Cardiac muscle cell (in vitro differentiated cells and primary cell): Measurements from ENCODE around the gene KCNMA1. TPM values are rescaled to one million over a fixed set of nuclear protein-coding genes. Genes with fewer than 3 reads are reported as not detected.

Experiments used
- DNase-seq, 2 donors: peaks; one replicate each; pipeline versions ENCODE4 v3.0.0 to v3.0.0-alpha.2; 2010 to 2017; ENCODE audit warnings: low read depth in 1 of 2, low spot score in 1 of 2
- H3K27ac ChIP-seq: fragments of 200-600 bp; sonication (generic); 2 replicates; pipeline ENCODE4 v1.5.1; 2016
- H3K27me3 ChIP-seq: fragments of 200-600 bp; sonication (generic); 2 replicates; pipeline ENCODE4 v1.6.0; 2016; ENCODE audit warnings: control low read depth
- H3K36me3 ChIP-seq: fragments of 200-600 bp; sonication (generic); 2 replicates; pipeline ENCODE4 v1.5.1; 2016; ENCODE audit warnings: control low read depth
- H3K4me1 ChIP-seq: fragments of 200-600 bp; sonication (generic); 2 replicates; pipeline ENCODE4 v1.8.1; 2017; ENCODE audit warnings: low read depth, mild to moderate bottlenecking, mixed run types
- H3K4me3 ChIP-seq: fragments of 200-600 bp; sonication (generic); 2 replicates; pipeline ENCODE4 v1.5.1; 2016; ENCODE audit warnings: mild to moderate bottlenecking
- H3K9me3 ChIP-seq: fragments of 200-600 bp; sonication (generic); 2 replicates; pipeline ENCODE4 v1.5.1; 2017; ENCODE audit warnings: low read depth, mild to moderate bottlenecking, control low read depth
- polyA plus RNA-seq: library from polyadenylated mRNA; unstranded; fragments of >200 nt; fragmentation: Nextera tagmentation; extraction: Ambion mirVana; gene quantifications from 2 replicates; pipeline ENCODE4 v1.2.1, GENCODE V29; 2016
- total RNA-seq: library from RNA; depleted of rRNA; stranded (reverse); fragments of >200 nt; gene quantifications from 2 replicates; pipeline ENCODE4 v1.2.3, GENCODE V29; 2016
- TF ChIP-seq, protein P1 (sequence below): IDR thresholded peaks from 2 replicates; pipeline ENCODE4 v1.5.1; 2012; ENCODE audit warnings: low read depth, mild to moderate bottlenecking, low read length

KCNMA1 gene
- total and polyA plus RNA-seq, 2 experiments from 2014 or later, result 1.8 to 1.9 TPM

GRCh38 chr10:77529050-77529576 lies 108.5 kb downstream of the KCNMA1 start:
- no peaks in the 10 kb centered on the region for H3K36me3 ChIP-seq
- H3K27ac ChIP-seq, result no peak overlapping the region
- H3K4me1 ChIP-seq, result peaks cover 7% of the 10 kb centered on the region
- DNase-seq, result no peak
- no peaks in the 10 kb centered on the region for H3K9me3 ChIP-seq
- no peaks in the 10 kb centered on the region for H3K27me3 ChIP-seq
- TF ChIP-seq, protein P1, sequence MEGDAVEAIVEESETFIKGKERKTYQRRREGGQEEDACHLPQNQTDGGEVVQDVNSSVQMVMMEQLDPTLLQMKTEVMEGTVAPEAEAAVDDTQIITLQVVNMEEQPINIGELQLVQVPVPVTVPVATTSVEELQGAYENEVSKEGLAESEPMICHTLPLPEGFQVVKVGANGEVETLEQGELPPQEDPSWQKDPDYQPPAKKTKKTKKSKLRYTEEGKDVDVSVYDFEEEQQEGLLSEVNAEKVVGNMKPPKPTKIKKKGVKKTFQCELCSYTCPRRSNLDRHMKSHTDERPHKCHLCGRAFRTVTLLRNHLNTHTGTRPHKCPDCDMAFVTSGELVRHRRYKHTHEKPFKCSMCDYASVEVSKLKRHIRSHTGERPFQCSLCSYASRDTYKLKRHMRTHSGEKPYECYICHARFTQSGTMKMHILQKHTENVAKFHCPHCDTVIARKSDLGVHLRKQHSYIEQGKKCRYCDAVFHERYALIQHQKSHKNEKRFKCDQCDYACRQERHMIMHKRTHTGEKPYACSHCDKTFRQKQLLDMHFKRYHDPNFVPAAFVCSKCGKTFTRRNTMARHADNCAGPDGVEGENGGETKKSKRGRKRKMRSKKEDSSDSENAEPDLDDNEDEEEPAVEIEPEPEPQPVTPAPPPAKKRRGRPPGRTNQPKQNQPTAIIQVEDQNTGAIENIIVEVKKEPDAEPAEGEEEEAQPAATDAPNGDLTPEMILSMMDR, result no peak
- H3K4me3 ChIP-seq, result no peak overlapping the region

- no peak overlapping the region for H3K27ac ChIP-seq
- H3K27me3 ChIP-seq, result no peaks in the 10 kb centered on the region
- DNase-seq, result no peak
- peaks cover 7% of the 10 kb centered on the region for H3K4me1 ChIP-seq
- TF ChIP-seq, protein P1, result no peak
- H3K9me3 ChIP-seq, result no peaks in the 10 kb centered on the region
- no peaks in the 10 kb centered on the region for H3K36me3 ChIP-seq
- H3K4me3 ChIP-seq, result no peak overlapping the region
Observed at GRCh38 chr10:77527839-77528238, 109.8 kb downstream of the KCNMA1 start.

GRCh38 chr10:77526868-77527617 lies 110.6 kb downstream of the KCNMA1 start:
- H3K27ac ChIP-seq, result no peak overlapping the region

DNA sequence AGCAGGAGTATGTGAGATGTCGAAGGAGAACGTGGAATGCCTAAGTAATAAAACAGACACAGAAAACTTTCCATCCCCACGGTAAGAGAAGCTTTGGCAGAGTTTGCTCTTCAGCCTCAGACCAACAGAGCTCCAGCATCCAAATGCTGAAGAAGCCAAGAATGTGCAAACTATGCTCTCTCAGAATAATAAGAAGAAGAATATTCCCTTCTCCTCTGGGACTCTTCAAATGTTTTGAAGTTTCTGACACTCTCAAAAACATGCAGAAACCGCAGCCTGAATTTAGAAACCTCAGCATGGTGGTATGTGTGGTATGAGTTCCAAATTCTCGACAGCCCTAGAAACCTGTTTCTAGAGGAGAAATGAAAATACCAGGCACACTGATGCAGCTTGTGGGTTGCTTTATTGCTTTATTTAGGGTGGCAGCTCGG lies 113.3 kb downstream of the KCNMA1 start:
- TF ChIP-seq, protein P1, result no peak
- H3K4me3 ChIP-seq, result no peak overlapping the region
- H3K36me3 ChIP-seq, result no peaks in the 10 kb centered on the region
- peaks cover 7% of the 10 kb centered on the region for H3K4me1 ChIP-seq
- DNase-seq, result peak in 1 of 2 donors; percentile 73
- no peaks in the 10 kb centered on the region for H3K27me3 ChIP-seq
- H3K9me3 ChIP-seq, result no peaks in the 10 kb centered on the region
- H3K27ac ChIP-seq, result no peak overlapping the region

More at GRCh38 chr10:77526868-77527617, 110.6 kb downstream of the KCNMA1 start:
- no peaks in the 10 kb centered on the region for H3K27me3 ChIP-seq
- peak in 1 of 2 donors; percentile 13 for DNase-seq
- no peak overlapping the region for H3K4me3 ChIP-seq
- H3K4me1 ChIP-seq, result peaks cover 7% of the 10 kb centered on the region
- H3K9me3 ChIP-seq, result no peaks in the 10 kb centered on the region
- TF ChIP-seq, protein P1, result no peak
- no peaks in the 10 kb centered on the region for H3K36me3 ChIP-seq

GRCh38 chr10:77522268-77522809 lies 115.3 kb downstream of the KCNMA1 start:
- Histone ChIP-seq H3K4me1 (peaks cover 7% of the 10 kb centered on the region), H3K27ac (no peak overlapping the region), H3K27me3 (no peaks in the 10 kb centered on the region), H3K36me3 (no peaks in the 10 kb centered on the region), H3K9me3 (no peaks in the 10 kb centered on the region), H3K4me3 (no peak overlapping the region)
- TF ChIP-seq, protein P1, result no peak
- no peak for DNase-seq
